ENCODE results near the gene ZNF532.

Gene ZNF532

GRCh38 chr18:58983260-58984155, 118.8 kb downstream of the ZNF532 start:
- no peak for DNase-seq

GRCh38 chr18:58988600-58988999, 123.9 kb downstream of the ZNF532 start:
- DNase-seq, result no peak

GRCh38 chr18:58989184-58989759, 124.6 kb downstream of the ZNF532 start:
- DNase-seq, result no peak

DNA sequence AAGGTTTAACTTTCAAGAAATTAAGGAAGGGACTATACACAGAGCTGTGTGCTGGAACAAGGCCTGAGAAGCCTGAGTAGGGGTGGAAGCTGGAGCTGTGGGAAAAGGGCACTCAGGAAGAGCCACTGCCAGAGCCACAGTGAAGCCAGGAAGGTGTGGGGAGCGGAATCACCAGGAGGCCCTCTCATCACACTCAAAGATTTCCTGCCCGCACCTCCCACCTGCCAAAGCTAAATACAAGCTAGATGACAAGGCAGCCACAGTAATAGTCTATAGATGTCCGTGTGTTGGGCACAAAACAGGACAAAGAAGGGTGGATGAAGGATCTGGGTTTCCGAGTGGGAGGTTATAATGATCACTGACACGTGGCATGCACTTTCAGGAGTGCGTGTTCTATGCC, 126.0 kb downstream of the ZNF532 start:
- DNase-seq, result no peak

- no peak for DNase-seq
These were observed 126.6 kb downstream of the ZNF532 start for GRCh38 chr18:58991167-58991798.

- no peak for DNase-seq
These were observed 127.9 kb downstream of the ZNF532 start for GRCh38 chr18:58992301-58993231.

GRCh38 chr18:58993260-58993659, 128.6 kb downstream of the ZNF532 start:
- no peak for DNase-seq

- DNase-seq, result no peak
These were observed 131.0 kb downstream of the ZNF532 start for GRCh38 chr18:58995663-58996062.

DNA sequence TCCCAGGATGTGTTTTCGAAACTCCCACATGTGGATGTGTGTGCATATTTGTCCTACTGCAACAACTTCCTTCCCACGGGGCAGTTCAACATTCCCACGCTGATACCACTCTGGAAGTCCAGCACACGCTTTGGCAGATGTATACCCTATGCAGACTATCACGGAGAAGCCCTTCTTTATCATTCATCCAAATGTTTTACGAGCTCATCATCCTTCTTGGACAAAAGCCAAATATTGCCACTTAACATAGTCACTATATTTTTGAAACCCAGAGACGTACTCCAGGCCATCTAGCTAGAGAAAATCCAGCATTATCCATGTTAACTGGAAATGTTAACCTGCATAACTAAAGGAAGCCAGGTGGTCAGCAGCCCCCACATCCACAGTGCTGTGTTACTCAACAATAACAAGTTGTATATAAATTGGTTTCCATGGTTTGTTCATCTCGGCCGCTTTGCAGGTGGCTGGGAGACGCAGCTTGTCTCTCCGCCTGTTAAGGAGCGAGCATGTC, 131.5 kb downstream of the ZNF532 start:
- DNase-seq, result no peak

DNA sequence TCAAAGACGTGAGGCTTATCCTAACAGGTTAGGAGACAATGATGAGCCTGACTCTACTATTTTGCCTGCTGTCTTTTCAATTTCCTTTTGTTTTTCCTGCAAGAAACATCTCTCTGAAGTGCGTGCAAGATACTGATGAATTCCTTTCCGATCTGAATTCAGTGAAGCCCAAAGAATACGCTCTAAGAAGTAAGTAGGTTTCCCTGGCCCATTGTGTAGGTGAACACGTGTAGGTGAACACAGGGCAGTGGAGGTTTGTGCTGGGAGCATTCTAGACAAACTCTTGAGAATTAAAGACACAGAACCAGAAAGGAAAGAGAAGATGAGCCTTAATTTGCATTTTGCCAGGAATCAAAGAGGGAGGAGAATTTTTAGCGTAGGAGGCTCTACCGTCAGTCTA, 132.0 kb downstream of the ZNF532 start:
- no peak for DNase-seq

GRCh38 chr18:58997811-58998337, 133.2 kb downstream of the ZNF532 start:
- no peak for DNase-seq

DNA sequence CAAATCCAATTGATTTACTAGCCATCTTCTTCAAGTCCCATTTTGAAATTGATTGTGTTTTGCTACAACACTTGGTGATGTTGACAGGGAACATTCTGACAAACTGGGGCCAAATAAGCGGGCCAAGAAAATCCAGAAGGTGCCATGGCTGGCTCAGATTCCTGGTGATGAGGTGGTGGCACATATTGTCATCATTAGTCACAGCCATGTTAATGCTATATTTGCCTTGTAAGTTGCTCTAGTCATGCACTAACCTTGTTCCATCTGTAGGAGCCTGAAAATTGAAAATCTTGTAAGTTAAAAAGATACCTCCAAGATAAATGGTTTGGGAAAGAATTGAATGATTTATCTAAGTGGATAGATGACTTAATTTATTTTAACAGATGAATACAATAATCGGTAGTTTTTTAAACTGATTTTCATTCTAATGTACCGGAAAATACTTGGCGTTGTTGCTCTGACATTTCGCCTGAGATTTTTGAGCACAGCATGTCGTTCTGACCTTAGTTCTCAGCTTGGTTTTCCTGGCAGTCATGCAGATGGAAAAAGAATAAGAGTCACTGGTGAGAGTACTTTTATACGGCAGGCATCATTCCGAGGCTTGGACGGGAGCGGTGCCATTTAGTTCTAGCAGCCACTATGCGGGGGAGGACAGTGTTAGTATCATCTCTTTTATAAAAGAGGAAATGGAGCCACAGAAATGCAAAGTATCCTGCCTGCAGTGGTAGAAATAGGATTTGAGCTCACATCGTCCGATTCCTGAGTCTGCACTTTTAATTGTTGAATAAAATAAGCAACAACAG, 133.9 kb downstream of the ZNF532 start:
- no peak for DNase-seq

GRCh38 chr18:59001166-59001565, 136.5 kb downstream of the ZNF532 start:
- no peak for DNase-seq

- DNase-seq, result no peak
These were observed 137.0 kb downstream of the ZNF532 start for GRCh38 chr18:59001721-59002120.

DNA sequence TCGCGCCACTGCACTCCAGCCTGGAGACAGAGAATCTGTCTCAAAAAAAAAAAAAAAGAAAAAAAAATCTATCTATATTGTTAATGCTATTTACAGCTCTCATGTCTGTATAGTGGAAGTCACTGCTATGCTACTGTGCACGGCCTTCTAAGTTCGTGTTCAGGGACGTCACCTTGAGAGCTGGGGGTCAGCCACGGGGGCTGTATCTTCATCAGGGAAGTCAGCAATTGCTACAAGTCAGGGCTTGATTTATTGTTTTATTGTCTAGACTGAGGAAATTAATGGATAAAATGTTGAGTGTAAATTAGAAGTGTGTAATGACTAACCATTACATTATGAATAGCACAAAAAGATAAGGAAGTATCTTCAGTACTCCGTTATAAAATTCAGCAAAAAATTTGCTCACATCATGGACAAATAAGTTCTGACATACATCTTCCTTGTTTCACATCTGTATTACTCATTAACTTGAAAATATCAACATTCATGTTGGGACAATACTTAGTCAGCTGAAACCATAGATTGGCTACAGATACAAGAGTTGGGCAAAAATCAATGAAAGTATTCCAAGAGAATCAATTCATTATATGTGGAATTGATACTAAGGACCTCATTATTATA, 138.4 kb downstream of the ZNF532 start:
- peak; percentile 23 for DNase-seq

GRCh38 chr18:59005262-59005661, 140.6 kb downstream of the ZNF532 start:
- no peak for DNase-seq

DNA sequence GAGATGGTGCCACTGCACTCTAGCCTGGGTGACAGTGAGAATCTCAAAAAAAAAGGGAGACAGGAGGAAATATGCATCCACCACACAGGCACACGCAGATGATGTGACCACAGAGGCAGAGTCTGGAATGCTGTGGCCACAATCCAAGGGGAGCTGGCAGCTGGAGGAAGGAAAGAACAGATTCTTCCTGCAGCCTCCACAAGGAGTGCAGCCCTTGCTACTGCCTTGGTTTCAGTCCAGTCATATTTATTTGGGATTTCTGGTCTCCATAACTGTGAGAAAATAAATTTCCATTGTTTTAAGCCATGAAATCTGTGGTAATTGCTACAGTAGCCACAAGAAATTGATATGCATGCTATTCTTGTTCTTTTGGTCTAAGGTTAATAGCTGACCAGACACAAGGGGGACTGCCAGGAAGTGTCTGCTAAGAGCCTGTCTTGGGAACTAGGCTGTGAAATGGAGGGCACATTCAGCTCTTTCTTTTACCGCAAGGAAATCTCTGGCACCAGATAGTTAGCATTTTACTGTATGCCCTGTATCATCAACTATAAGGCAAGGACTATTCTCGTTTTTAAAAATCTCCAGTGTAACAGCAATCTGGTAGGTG, 141.9 kb downstream of the ZNF532 start:
- no peak for DNase-seq

GRCh38 chr18:59008302-59008974, 143.8 kb downstream of the ZNF532 start:
- no peak for DNase-seq

DNA sequence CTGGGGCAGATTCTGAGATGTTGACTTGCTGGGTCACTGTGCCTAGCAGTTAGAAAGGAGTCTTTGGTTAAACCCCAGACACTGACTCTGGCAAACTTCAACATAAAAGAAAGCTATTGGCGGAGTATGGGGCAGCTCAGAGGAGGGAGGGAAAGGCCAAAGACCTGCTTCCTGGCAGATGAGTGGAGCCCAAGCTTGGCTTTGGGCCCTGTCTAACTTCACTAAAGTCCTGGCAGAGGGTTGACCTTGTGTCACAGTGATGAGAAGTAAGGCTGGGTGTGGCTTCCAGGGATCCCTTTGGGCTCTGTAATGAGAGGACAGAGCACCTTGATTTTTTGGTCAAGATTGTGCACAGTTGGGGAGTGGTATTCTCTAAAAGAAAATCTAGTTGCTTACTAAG, 145.2 kb downstream of the ZNF532 start:
- DNase-seq, result no peak

DNA sequence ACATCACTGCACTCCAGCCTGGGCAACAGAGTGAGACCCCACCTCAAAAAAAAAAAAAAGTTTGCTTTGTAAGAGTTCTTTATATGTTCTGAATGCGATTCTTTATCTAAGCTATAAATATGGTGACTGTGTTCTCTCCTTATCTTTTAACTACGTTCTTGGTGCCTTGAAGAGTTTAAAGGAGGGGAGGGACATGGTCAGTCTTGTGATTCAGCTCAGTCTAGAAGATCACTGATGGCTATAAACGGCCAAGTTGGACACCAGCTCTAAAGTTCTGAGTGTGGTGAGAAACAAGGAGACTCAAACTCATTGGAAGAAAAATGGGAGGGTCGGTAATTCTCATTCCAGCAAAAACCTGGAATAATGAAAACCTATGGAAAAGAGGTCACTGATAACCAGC, 146.6 kb downstream of the ZNF532 start:
- DNase-seq, result no peak
